GM12878 (cell line): ENCODE data around the gene NADSYN1. TPM values are rescaled to one million over a fixed set of nuclear protein-coding genes. Genes with fewer than 3 reads are reported as not detected.

Experiments
- ATAC-seq: fragments of 200-7000 bp; cut with Tn5 transposase; 3 replicates; pipeline ENCODE4 v1.9.1; 2020; ENCODE audit warnings: mild to moderate bottlenecking, moderate library complexity
- BruUV-seq: library from RNA; stranded (reverse); fragments of 400-500 nt; replicated peaks from 2 replicates; lab custom pipeline; 2021; lab: Mats Ljungman, UMichigan
- CTCF ChIA-PET: fragments of 300-600 bp; sonication (Branson Sonifier 250); formaldehyde crosslinking; extraction: SDS; loops from one replicate; lab custom pipeline; 2021; ENCODE audit warnings: inconsistent platforms; lab: Yijun Ruan, JAX
- POLR2A ChIA-PET: fragments of 350-600 bp; formaldehyde crosslinking; extraction: SDS; loops from one replicate; lab custom pipeline; 2021; ENCODE audit warnings: inconsistent platforms; lab: Charles Lee
- RAD21 ChIA-PET: fragments of 300-600 bp; sonication (Branson Sonifier 250); formaldehyde crosslinking; loops from one replicate; lab custom pipeline; 2023; ENCODE audit warnings: antibody characterized with exemption; ENCODE audit not compliant: unreplicated experiment; lab: Charles Lee
- SMC1A ChIA-PET: fragments of 300-600 bp; sonication (Branson Sonifier 250); formaldehyde crosslinking; loops from one replicate; lab custom pipeline; 2023; ENCODE audit not compliant: unreplicated experiment, uncharacterized antibody; lab: Charles Lee
- DNase-seq: peaks from one replicate; pipeline ENCODE4 v3.0.0-alpha.2; 2011; ENCODE audit warnings: low read depth, low spot score
- FAIRE-seq: peaks from 3 replicates; lab custom pipeline; 2011; peaks lifted over from hg19 to GRCh38; lab: Jason Lieb, UNC
- H2AFZ ChIP-seq: 2 replicates; pipeline ENCODE4 v1.6.0; 2011; ENCODE audit warnings: low read depth, low read length, control low read depth; ENCODE audit not compliant: control insufficient read depth
- H3K27ac ChIP-seq: 2 replicates; pipeline ENCODE4 v1.5.1; 2011; ENCODE audit warnings: control low read depth; ENCODE audit not compliant: control insufficient read depth, insufficient read depth
- H3K27me3 ChIP-seq, 2 experiments: replicated peaks in 1 of 2; 2 replicates each; pipeline versions ENCODE4 v1.6.0 to v1.6.1; 2011; ENCODE audit warnings: low read length in 1 of 2; ENCODE audit not compliant: control insufficient read depth in 2 of 2, insufficient read depth in 2 of 2
- H3K36me3 ChIP-seq, 2 experiments: 2 replicates each; pipeline ENCODE4 v1.5.1; 2011; ENCODE audit warnings: low read length in 1 of 2; ENCODE audit not compliant: control insufficient read depth in 2 of 2, insufficient read depth in 2 of 2
- H3K4me1 ChIP-seq: 2 replicates; pipeline ENCODE4 v1.6.1; 2011; ENCODE audit warnings: mild to moderate bottlenecking, low read length, moderate library complexity, mixed read lengths; ENCODE audit not compliant: control insufficient read depth, insufficient read depth
- H3K4me2 ChIP-seq: 2 replicates; pipeline ENCODE4 v1.6.0; 2011; ENCODE audit warnings: control low read depth; ENCODE audit not compliant: control insufficient read depth, insufficient read depth
- H3K4me3 ChIP-seq: fragments of 200-600 bp; sonication (generic); 2 replicates; pipeline ENCODE4 v1.5.1; 2016
- H3K79me2 ChIP-seq: 2 replicates; pipeline ENCODE4 v1.6.0; 2011; ENCODE audit warnings: low read length; ENCODE audit not compliant: control insufficient read depth, insufficient read depth
- H3K9ac ChIP-seq: 2 replicates; pipeline ENCODE4 v1.8.0; 2011; ENCODE audit warnings: low read length, control low read depth, mixed read lengths; ENCODE audit not compliant: control insufficient read depth, insufficient read depth
- H3K9me3 ChIP-seq: replicated peaks from 3 replicates; pipeline ENCODE4 v1.5.1; 2011; ENCODE audit warnings: mild to moderate bottlenecking, low read length; ENCODE audit not compliant: control insufficient read depth, insufficient read depth
- H4K20me1 ChIP-seq: 2 replicates; pipeline ENCODE4 v1.6.0; 2011; ENCODE audit not compliant: control insufficient read depth, insufficient read depth
- BCLAF1 ChIP-seq: fragments of 450-650 bp; IDR thresholded peaks from 2 replicates; pipeline ENCODE4 v1.6.1; 2017; ENCODE audit warnings: antibody characterized with exemption, mild to moderate bottlenecking, moderate library complexity
- HCFC1 ChIP-seq: fragments of 150-350 bp; IDR thresholded peaks from 2 replicates; pipeline ENCODE4 v1.6.1; 2014; ENCODE audit warnings: low read length
- MTA2 ChIP-seq: fragments of 450-650 bp; IDR thresholded peaks from 2 replicates; pipeline ENCODE4 v1.6.1; 2016; ENCODE audit warnings: low read depth, mild to moderate bottlenecking, moderate library complexity
- POLR2A ChIP-seq: IDR thresholded peaks from 2 replicates; pipeline ENCODE4 v1.6.1; 2011; ENCODE audit warnings: low read depth, mild to moderate bottlenecking, low read length
- YBX1 ChIP-seq: fragments of 450-650 bp; IDR thresholded peaks from 2 replicates; pipeline ENCODE4 v1.6.1; 2016; ENCODE audit warnings: antibody characterized with exemption
- ZNF207 ChIP-seq: fragments of 450-650 bp; IDR thresholded peaks from 2 replicates; pipeline ENCODE4 v1.6.1; 2014; ENCODE audit warnings: antibody characterized with exemption, mild to moderate bottlenecking, borderline replicate concordance
- WGBS: methylation state at CpG from one replicate; pipeline ENCODE4 v1.1.6; 2016; ENCODE audit warnings: low lambda C conversion rate; ENCODE audit not compliant: insufficient replicate concordance, insufficient coverage; ENCODE audit errors: missing lambda C conversion rate; 5-methylcytosine and 5-hydroxymethylcytosine counted together
- in situ Hi-C: fragments of 300-500 bp; cut with MboI; formaldehyde crosslinking; loops from 9 replicates; pipeline ENCODE4 v1.14.3; 2018; ENCODE audit warnings: mixed read lengths
- intact Hi-C: fragments of 100-400 bp; cut with micrococcal nuclease; formaldehyde crosslinking; loops from one replicate; pipeline ENCODE4 v1.14.2; 2022; ENCODE audit not compliant: unreplicated experiment
- polyA plus RNA-seq, 11 experiments: library from polyadenylated mRNA; depleted of rRNA in 4 of 11; unstranded in 6 of 11; stranded (reverse) in 5 of 11; fragments of >200 nt; fragmentation: Nextera tagmentation in 4 of 11; fragmentation: Illumina TruSeq in 1 of 11; extraction: Ambion mirVana in 4 of 11; extraction: Trizol in 1 of 11; gene quantifications; 1 replicate in 1 of 11; 2 replicates in 10 of 11; pipeline versions ENCODE4 v1.2.1 to v1.2.3, GENCODE V29; 2011 to 2016; ENCODE audit warnings: inconsistent platforms in 2 of 11, missing spikeins in 2 of 11, low read depth in 1 of 11
- total RNA-seq, 4 experiments: library from RNA; depleted of rRNA in 3 of 4; stranded (reverse); fragments of >200 nt in 3 of 4; fragmentation: Illumina TruSeq in 1 of 4; extraction: Trizol in 1 of 4; gene quantifications; 2 replicates each; pipeline versions ENCODE4 v1.2.1 to v1.2.3, GENCODE V29; 2013 to 2021

Gene NADSYN1
- total and polyA plus RNA-seq, 10 of the 15 experiments (the other 5 are each of a cell fraction or from before 2014, with no cell fraction given) = 12.2 to 90.2 (median 69.5) TPM

GRCh38 chr11:71473793-71474080, 20.7 kb downstream of the NADSYN1 start:
- H3K27me3 ChIP-seq = no peaks in the 10 kb centered on the region
- no peak overlapping the region for H3K27ac ChIP-seq
- H4K20me1 ChIP-seq = no peaks in the 10 kb centered on the region
- in situ Hi-C loops (no loop called here), intact Hi-C loops (no loop called here)
- peaks cover 20 to 32% of the 10 kb centered on the region in 2 experiments for H3K36me3 ChIP-seq
- ChIA-PET POLR2A (no interaction called here), CTCF (no interaction called here), RAD21 (no interaction called here), SMC1A (no interaction called here)
- BruUV-seq = no TSS peak
- no peak for ATAC-seq
- TF ChIP-seq YBX1 (no peak), MTA2 (no peak), POLR2A (0 out of 2 replicates have a peak, but pooled peaks have one; percentile 26), ZNF207 (no peak), BCLAF1 (no peak), HCFC1 (no peak)
- H2AFZ ChIP-seq = no peak overlapping the region
- no peaks in the 10 kb centered on the region for H3K79me2 ChIP-seq
- H3K9ac ChIP-seq = no peak overlapping the region
- no peak overlapping the region for H3K4me2 ChIP-seq
- FAIRE-seq = no peak
- H3K4me1 ChIP-seq = no peaks in the 10 kb centered on the region
- no peak overlapping the region for H3K4me3 ChIP-seq
- H3K9me3 ChIP-seq = no peaks in the 10 kb centered on the region
- DNase-seq = no peak
- WGBS = 97% methylated on average over 14 of the region's 14 CpGs
